Measurements from ENCODE around the gene ENPEP.
"Not testable (repeated sequence)": the region's sequence is repeated elsewhere in the genome, so short reads cannot be mapped to it uniquely, and the experiment has no call there.

ENPEP gene

GRCh38 chr4:110484767-110485166 lies 8.8 kb downstream of the ENPEP start:
- TF ChIP-seq, protein P1, sequence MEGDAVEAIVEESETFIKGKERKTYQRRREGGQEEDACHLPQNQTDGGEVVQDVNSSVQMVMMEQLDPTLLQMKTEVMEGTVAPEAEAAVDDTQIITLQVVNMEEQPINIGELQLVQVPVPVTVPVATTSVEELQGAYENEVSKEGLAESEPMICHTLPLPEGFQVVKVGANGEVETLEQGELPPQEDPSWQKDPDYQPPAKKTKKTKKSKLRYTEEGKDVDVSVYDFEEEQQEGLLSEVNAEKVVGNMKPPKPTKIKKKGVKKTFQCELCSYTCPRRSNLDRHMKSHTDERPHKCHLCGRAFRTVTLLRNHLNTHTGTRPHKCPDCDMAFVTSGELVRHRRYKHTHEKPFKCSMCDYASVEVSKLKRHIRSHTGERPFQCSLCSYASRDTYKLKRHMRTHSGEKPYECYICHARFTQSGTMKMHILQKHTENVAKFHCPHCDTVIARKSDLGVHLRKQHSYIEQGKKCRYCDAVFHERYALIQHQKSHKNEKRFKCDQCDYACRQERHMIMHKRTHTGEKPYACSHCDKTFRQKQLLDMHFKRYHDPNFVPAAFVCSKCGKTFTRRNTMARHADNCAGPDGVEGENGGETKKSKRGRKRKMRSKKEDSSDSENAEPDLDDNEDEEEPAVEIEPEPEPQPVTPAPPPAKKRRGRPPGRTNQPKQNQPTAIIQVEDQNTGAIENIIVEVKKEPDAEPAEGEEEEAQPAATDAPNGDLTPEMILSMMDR (IDR thresholded peaks at IDR 0.05; ENCODE audit: borderline replicate concordance, control extremely low read depth, extremely low read depth, insufficient read depth, missing control alignments): no peak
- no peak for DNase-seq (ENCODE audit: low spot score)
- in situ Hi-C loops (cut with MboI; ENCODE audit: low sequenced_read_pairs, unreplicated experiment): no loop called here

DNA sequence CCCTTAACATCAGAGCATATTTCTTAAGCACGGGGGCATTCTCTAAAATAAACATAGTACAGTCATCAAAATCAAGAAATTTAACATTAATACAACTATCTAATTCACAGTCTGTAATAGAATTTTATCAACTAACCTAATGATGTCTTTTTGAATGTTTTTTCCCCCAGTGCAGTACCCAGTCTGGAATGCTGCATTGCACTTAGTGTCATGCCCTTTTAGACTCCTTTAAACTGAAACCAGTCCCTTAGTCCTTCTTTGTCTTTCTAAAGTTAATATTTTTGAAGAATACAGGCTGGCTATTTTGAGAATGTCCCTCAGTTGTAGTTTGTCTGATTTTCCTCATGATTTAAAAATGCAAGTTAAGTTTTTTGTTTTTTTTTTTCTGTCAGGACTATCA lies 9.5 kb downstream of the ENPEP start:
- TF ChIP-seq, protein P1 (IDR thresholded peaks at IDR 0.05; ENCODE audit: borderline replicate concordance, control extremely low read depth, extremely low read depth, insufficient read depth, missing control alignments): no peak
- DNase-seq (ENCODE audit: low spot score): no peak
- in situ Hi-C loops (cut with MboI; ENCODE audit: low sequenced_read_pairs, unreplicated experiment): no loop called here

DNA sequence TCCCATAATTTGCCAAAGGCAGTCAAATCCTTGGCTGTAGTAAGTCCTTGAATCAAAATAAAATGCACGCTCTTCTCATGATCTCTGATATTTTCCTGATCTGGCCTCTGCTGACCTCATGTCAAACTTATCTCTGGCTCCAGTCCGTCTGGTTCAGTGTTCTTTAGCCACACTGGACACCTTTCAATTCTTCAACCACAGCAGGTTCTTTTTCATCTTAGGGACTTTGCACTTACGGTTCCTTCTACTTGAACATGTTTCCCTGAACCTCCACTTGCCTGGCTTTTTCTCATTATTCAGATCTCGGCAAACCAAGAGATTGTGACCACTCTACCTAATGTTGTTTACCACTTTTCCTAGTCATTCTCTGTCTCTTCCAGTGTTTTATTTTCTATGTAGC lies 10.3 kb downstream of the ENPEP start:
- no peak for DNase-seq (ENCODE audit: low spot score)
- in situ Hi-C loops (cut with MboI; ENCODE audit: low sequenced_read_pairs, unreplicated experiment): no loop called here
- TF ChIP-seq, protein P1 (IDR thresholded peaks at IDR 0.05; ENCODE audit: borderline replicate concordance, control extremely low read depth, extremely low read depth, insufficient read depth, missing control alignments): no peak

- in situ Hi-C loops (cut with MboI; ENCODE audit: low sequenced_read_pairs, unreplicated experiment): not testable (repeated sequence)
Measured at GRCh38 chr4:110486850-110487249, 10.9 kb downstream of the ENPEP start.

GRCh38 chr4:110487873-110488272 lies 11.9 kb downstream of the ENPEP start:
- in situ Hi-C loops (cut with MboI; ENCODE audit: low sequenced_read_pairs, unreplicated experiment): no loop called here
- DNase-seq (ENCODE audit: low spot score): no peak

More at GRCh38 chr4:110486850-110487249, 10.9 kb downstream of the ENPEP start:
- not testable (repeated sequence) for DNase-seq (ENCODE audit: low spot score)

DNA sequence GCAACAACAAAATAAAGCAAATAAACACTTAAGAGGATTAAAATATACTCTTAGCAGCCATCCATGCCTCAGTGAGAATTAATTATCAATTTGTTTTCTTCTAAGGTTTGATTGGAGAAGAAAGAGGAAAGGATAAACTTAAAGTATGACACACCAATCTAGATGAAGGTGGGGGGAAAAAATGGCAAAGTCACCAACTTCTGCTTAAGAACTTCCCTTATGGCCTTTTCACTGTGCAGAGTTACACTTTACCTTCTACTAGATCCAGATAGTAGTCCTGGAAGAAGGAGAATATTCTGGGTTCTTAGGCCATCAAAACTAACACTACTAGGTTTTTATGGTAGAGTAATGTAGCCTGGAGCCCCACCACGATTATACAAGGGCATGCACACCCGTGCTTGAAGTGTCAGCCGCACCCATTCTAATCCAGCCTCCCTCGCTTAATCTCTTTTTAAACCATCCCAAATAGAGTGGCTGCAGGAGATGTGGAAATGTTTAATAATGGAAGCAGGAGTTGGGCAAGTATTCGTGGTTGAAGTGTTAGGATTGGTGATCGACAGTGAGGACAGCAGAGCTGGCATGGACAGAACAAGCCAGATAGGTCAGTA lies 14.1 kb downstream of the ENPEP start:
- in situ Hi-C loops (cut with MboI; ENCODE audit: low sequenced_read_pairs, unreplicated experiment): no loop called here

More at GRCh38 chr4:110487873-110488272, 11.9 kb downstream of the ENPEP start:
- TF ChIP-seq, protein P1 (IDR thresholded peaks at IDR 0.05; ENCODE audit: borderline replicate concordance, control extremely low read depth, extremely low read depth, insufficient read depth, missing control alignments): no peak

GRCh38 chr4:110492522-110492921 lies 16.6 kb downstream of the ENPEP start:
- DNase-seq (ENCODE audit: low spot score): no peak
- in situ Hi-C loops (cut with MboI; ENCODE audit: low sequenced_read_pairs, unreplicated experiment): no loop called here
- TF ChIP-seq, protein P1 (IDR thresholded peaks at IDR 0.05; ENCODE audit: borderline replicate concordance, control extremely low read depth, extremely low read depth, insufficient read depth, missing control alignments): no peak

More for the DNA sequence above, 14.1 kb downstream of the ENPEP start:
- DNase-seq (ENCODE audit: low spot score): no peak
- TF ChIP-seq, protein P1 (IDR thresholded peaks at IDR 0.05; ENCODE audit: borderline replicate concordance, control extremely low read depth, extremely low read depth, insufficient read depth, missing control alignments): no peak
